Measurements from ENCODE around the gene ARL8B. TPM values are rescaled to one million over a fixed set of nuclear protein-coding genes. Genes with fewer than 3 reads are reported as not detected.

ARL8B gene
- total RNA-seq, 1 experiment from 2014 or later, result 54.0 TPM

- peaks cover 7% of the 10 kb centered on the region for H3K4me1 ChIP-seq (ENCODE audit: insufficient read depth, low read length, poor library complexity, severe bottlenecking)
- H3K27ac ChIP-seq (ENCODE audit: low read depth, low read length, poor library complexity, severe bottlenecking), result no peak overlapping the region
- no peak for DNase-seq (ENCODE audit: low spot score)
- H3K4me3 ChIP-seq (ENCODE audit: low read depth, low read length, poor library complexity, severe bottlenecking), result no peak overlapping the region
- H3K9me3 ChIP-seq (ENCODE audit: low read depth, low read length, poor library complexity, severe bottlenecking), result no peaks in the 10 kb centered on the region
- H3K27me3 ChIP-seq (replicated peaks; ENCODE audit: insufficient read depth, low read depth, low read length, poor library complexity), result no peaks in the 10 kb centered on the region
- no peak for TF ChIP-seq EZH2 (IDR thresholded peaks at IDR 0.05; ENCODE audit: borderline replicate concordance, low read depth, low read length, poor library complexity, severe bottlenecking)
- TF ChIP-seq CTCF (conservative IDR thresholded peaks at IDR 0.05; ENCODE audit: low read depth, low read length), result no peak
- no peaks in the 10 kb centered on the region for H3K36me3 ChIP-seq (ENCODE audit: insufficient read depth, low read length, poor library complexity, severe bottlenecking)
- POLR2A ChIA-PET (ENCODE audit: low non-redundant PET), result no interaction called here
- intact Hi-C loops (cut with micrococcal nuclease; ENCODE audit: unreplicated experiment), result no loop called here
- no TSS peak for BruUV-seq (replicated peaks)
- CTCF ChIA-PET, result interaction anchor here (0.7 kb wide), 1 partner anchor 148 kb away, joined by 6 read pairs; no protein-coding TSS in a partner anchor
Measured at GRCh38 chr3:5140230-5140621, 18.1 kb downstream of the ARL8B start.

GRCh38 chr3:5140839-5141238, 18.7 kb downstream of the ARL8B start:
- no peaks in the 10 kb centered on the region for H3K27me3 ChIP-seq (replicated peaks; ENCODE audit: insufficient read depth, low read depth, low read length, poor library complexity)
- no peaks in the 10 kb centered on the region for H3K9me3 ChIP-seq (ENCODE audit: low read depth, low read length, poor library complexity, severe bottlenecking)
- POLR2A ChIA-PET (ENCODE audit: low non-redundant PET), result no interaction called here
- peaks cover 7% of the 10 kb centered on the region for H3K4me1 ChIP-seq (ENCODE audit: insufficient read depth, low read length, poor library complexity, severe bottlenecking)
- CTCF ChIA-PET, result no interaction called here
- BruUV-seq (replicated peaks), result no TSS peak
- DNase-seq (ENCODE audit: low spot score), result no peak
- intact Hi-C loops (cut with micrococcal nuclease; ENCODE audit: unreplicated experiment), result no loop called here
- H3K4me3 ChIP-seq (ENCODE audit: low read depth, low read length, poor library complexity, severe bottlenecking), result no peak overlapping the region
- no peaks in the 10 kb centered on the region for H3K36me3 ChIP-seq (ENCODE audit: insufficient read depth, low read length, poor library complexity, severe bottlenecking)
- H3K27ac ChIP-seq (ENCODE audit: low read depth, low read length, poor library complexity, severe bottlenecking), result no peak overlapping the region
- TF ChIP-seq EZH2 (IDR thresholded peaks at IDR 0.05; ENCODE audit: borderline replicate concordance, low read depth, low read length, poor library complexity, severe bottlenecking) (no peak), CTCF (conservative IDR thresholded peaks at IDR 0.05; ENCODE audit: low read depth, low read length) (no peak)

- Histone ChIP-seq H3K4me1 (ENCODE audit: insufficient read depth, low read length, poor library complexity, severe bottlenecking) (peaks cover 7% of the 10 kb centered on the region), H3K27me3 (replicated peaks; ENCODE audit: insufficient read depth, low read depth, low read length, poor library complexity) (no peaks in the 10 kb centered on the region), H3K4me3 (ENCODE audit: low read depth, low read length, poor library complexity, severe bottlenecking) (no peak overlapping the region), H3K36me3 (ENCODE audit: insufficient read depth, low read length, poor library complexity, severe bottlenecking) (no peaks in the 10 kb centered on the region), H3K27ac (ENCODE audit: low read depth, low read length, poor library complexity, severe bottlenecking) (no peak overlapping the region), H3K9me3 (ENCODE audit: low read depth, low read length, poor library complexity, severe bottlenecking) (no peaks in the 10 kb centered on the region)
- POLR2A ChIA-PET (ENCODE audit: low non-redundant PET), result no interaction called here
- CTCF ChIA-PET, result no interaction called here
- TF ChIP-seq CTCF (conservative IDR thresholded peaks at IDR 0.05; ENCODE audit: low read depth, low read length), result no peak
- no peak for DNase-seq (ENCODE audit: low spot score)
- intact Hi-C loops (cut with micrococcal nuclease; ENCODE audit: unreplicated experiment), result no loop called here
- no TSS peak for BruUV-seq (replicated peaks)
Measured at GRCh38 chr3:5141760-5142159, 19.7 kb downstream of the ARL8B start.
